Progenitor cell of endocrine pancreas (in vitro differentiated cells): ENCODE measurements around the gene PSME3. TPM values are rescaled to one million over a fixed set of nuclear protein-coding genes. Genes with fewer than 3 reads are reported as not detected.

ENCODE experiments used
- DNase-seq: peaks from one replicate; pipeline ENCODE4 v3.0.0; 2021; ENCODE audit warnings: low spot score; ENCODE audit not compliant: unreplicated experiment
- H3K27ac Mint-ChIP-seq: 2 replicates; pipeline ENCODE4 v1.8.0; 2021; ENCODE audit warnings: mild to moderate bottlenecking, moderate library complexity, mixed read lengths
- H3K27me3 Mint-ChIP-seq: 2 replicates; pipeline ENCODE4 v1.8.0; 2021; ENCODE audit warnings: mixed read lengths
- H3K36me3 Mint-ChIP-seq: 2 replicates; pipeline ENCODE4 v1.8.0; 2022; ENCODE audit warnings: mixed read lengths; ENCODE audit not compliant: insufficient read depth
- H3K4me1 Mint-ChIP-seq: 2 replicates; pipeline ENCODE4 v1.8.0; 2021; ENCODE audit warnings: low read depth, mixed read lengths
- H3K4me3 Mint-ChIP-seq: 2 replicates; pipeline ENCODE4 v1.8.0; 2021; ENCODE audit warnings: low read depth, mild to moderate bottlenecking, moderate library complexity, mixed read lengths
- H3K9me3 Mint-ChIP-seq: 2 replicates; pipeline ENCODE4 v1.8.0; 2021; ENCODE audit warnings: low read depth, mixed read lengths
- total RNA-seq: library from RNA; stranded (reverse); gene quantifications from 2 replicates; pipeline ENCODE4 v1.2.1, GENCODE V29; 2021
- TF ChIP-seq, protein P1 (sequence below): fragments of 200-600 bp; sonication (generic); IDR thresholded peaks from one replicate; pipeline ENCODE4 v1.5.0; 2021; ENCODE audit warnings: antibody characterized with exemption, mild to moderate bottlenecking; ENCODE audit not compliant: unreplicated experiment

Gene PSME3
- total RNA-seq, 1 donor from 2014 or later, result 121 TPM

DNA sequence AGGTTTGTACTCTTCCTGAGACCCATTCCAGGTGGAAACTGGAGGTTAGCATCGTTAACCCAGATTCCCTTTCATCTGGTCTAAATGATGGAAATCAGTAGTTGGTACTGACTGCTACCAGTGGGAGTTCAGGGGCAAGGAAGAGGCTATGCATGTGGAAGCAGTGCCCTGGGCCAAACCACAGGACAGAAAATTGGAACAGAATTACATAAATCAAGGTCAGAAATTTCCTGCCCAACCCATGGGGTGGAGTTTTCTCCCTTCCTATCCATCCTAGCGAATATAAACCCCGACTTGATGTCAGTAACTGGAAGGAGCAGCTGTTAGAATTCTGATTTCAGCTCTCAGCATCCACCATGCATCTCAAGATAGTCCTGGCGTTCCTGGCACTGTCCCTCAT is 11.1 kb downstream of the PSME3 start, which contains the start of gene AOC2:
Gene AOC2, plus strand, starts transcription at position 310 of the 400 bp plus-strand sequence. Its CDS starts 47 bp downstream, at position 357.
- Mint-ChIP-seq H3K36me3 (peaks cover 9% of the 10 kb centered on the region), H3K27me3 (no peaks in the 10 kb centered on the region), H3K9me3 (no peaks in the 10 kb centered on the region), H3K4me1 (no peaks in the 10 kb centered on the region), H3K27ac (no peak within 1 kb of the TSS), H3K4me3 (no peak within 1 kb of the TSS)
- TF ChIP-seq, protein P1, sequence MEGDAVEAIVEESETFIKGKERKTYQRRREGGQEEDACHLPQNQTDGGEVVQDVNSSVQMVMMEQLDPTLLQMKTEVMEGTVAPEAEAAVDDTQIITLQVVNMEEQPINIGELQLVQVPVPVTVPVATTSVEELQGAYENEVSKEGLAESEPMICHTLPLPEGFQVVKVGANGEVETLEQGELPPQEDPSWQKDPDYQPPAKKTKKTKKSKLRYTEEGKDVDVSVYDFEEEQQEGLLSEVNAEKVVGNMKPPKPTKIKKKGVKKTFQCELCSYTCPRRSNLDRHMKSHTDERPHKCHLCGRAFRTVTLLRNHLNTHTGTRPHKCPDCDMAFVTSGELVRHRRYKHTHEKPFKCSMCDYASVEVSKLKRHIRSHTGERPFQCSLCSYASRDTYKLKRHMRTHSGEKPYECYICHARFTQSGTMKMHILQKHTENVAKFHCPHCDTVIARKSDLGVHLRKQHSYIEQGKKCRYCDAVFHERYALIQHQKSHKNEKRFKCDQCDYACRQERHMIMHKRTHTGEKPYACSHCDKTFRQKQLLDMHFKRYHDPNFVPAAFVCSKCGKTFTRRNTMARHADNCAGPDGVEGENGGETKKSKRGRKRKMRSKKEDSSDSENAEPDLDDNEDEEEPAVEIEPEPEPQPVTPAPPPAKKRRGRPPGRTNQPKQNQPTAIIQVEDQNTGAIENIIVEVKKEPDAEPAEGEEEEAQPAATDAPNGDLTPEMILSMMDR, result no peak
- no peak for DNase-seq

GRCh38 chr17:42844761-42845555 is 11.8 kb downstream of the PSME3 start:
- Mint-ChIP-seq H3K36me3 (peaks cover 5% of the 10 kb centered on the region), H3K9me3 (no peaks in the 10 kb centered on the region), H3K4me3 (no peak overlapping the region), H3K27me3 (no peaks in the 10 kb centered on the region), H3K4me1 (no peaks in the 10 kb centered on the region), H3K27ac (no peak overlapping the region)
- no peak for DNase-seq
- TF ChIP-seq, protein P1, result no peak

- Mint-ChIP-seq H3K4me1 (no peaks in the 10 kb centered on the region), H3K4me3 (no peak overlapping the region), H3K36me3 (peaks cover 5% of the 10 kb centered on the region), H3K9me3 (no peaks in the 10 kb centered on the region), H3K27ac (no peak overlapping the region), H3K27me3 (no peaks in the 10 kb centered on the region)
- no peak for DNase-seq
- TF ChIP-seq, protein P1, result no peak
Measured at GRCh38 chr17:42845556-42845917, 12.3 kb downstream of the PSME3 start.

DNA sequence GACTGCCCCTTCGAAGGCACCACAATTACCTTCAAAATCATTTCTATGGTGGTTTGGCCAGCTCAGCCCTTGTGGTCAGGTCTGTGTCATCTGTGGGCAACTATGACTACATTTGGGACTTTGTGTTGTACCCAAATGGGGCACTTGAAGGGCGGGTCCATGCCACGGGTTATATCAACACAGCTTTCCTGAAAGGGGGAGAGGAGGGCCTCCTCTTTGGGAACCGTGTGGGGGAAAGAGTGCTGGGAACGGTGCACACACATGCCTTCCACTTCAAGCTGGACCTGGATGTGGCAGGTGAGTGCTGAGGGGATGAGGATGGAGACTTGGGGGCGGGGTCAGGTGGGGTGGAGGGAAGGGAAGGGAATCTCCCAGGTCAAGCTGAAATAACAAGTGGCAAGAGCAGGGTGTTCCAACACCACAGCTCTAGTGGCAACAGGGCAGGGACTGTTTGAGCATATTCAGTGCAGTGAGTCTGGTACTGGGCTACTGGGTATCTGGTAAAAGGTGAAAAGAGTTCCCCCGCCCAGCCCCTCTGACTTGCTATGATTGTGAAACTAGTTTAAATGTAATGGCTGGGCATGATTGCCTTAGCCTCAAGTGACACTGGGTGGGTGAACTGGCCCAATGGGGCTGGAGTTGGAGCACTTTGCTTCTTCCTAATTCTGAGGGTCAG is 12.9 kb downstream of the PSME3 start:
- Mint-ChIP-seq H3K27me3 (no peaks in the 10 kb centered on the region), H3K9me3 (no peaks in the 10 kb centered on the region), H3K27ac (no peak overlapping the region), H3K4me3 (no peak overlapping the region), H3K4me1 (no peaks in the 10 kb centered on the region), H3K36me3 (peaks cover 5% of the 10 kb centered on the region)
- DNase-seq, result no peak
- TF ChIP-seq, protein P1, result no peak

- Mint-ChIP-seq H3K27me3 (no peaks in the 10 kb centered on the region), H3K27ac (peak overlapping the region; percentile 20), H3K9me3 (no peaks in the 10 kb centered on the region)
Measured at GRCh38 chr17:42846594-42847280, 13.5 kb downstream of the PSME3 start.

More at GRCh38 chr17:42846594-42847280, 13.5 kb downstream of the PSME3 start:
- Mint-ChIP-seq H3K4me3 (no peak overlapping the region), H3K4me1 (no peaks in the 10 kb centered on the region), H3K36me3 (peaks cover 5% of the 10 kb centered on the region)
- TF ChIP-seq, protein P1, result no peak
- no peak for DNase-seq
